Measurements from ENCODE around the gene PTPRM.

Gene PTPRM

DNA sequence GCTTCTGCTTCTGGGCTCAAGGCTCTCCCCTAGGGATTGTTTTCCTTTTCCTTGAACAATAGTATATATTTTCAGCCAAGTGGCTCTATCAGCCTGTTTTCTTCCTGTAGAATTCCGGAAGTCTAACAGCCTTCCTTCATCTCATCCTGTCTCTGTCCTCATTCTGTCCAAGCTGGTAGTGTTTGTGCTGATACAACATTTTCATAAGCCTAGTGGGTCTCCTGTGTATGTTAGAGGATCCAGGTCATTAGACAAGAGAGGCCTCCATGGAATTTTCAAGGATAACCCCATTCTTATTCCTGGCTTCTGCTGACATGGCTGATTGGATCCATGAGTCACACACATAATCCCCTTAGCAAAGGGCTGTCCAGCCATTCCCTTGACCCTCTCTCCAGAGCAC lies 467.6 kb downstream of the PTPRM start:
- no peaks in the 10 kb centered on the region for H3K36me3 ChIP-seq (ENCODE audit: low read length)
- no peak overlapping the region for H3K4me2 ChIP-seq (ENCODE audit: low read depth, low read length, poor library complexity, severe bottlenecking)
- no peaks in the 10 kb centered on the region for H3F3A ChIP-seq (ENCODE audit: insufficient read depth)
- no peak for TF ChIP-seq EZH2phosphoT487 (conservative IDR thresholded peaks at IDR 0.05; ENCODE audit: low read length)
- TF ChIP-seq, protein P1, sequence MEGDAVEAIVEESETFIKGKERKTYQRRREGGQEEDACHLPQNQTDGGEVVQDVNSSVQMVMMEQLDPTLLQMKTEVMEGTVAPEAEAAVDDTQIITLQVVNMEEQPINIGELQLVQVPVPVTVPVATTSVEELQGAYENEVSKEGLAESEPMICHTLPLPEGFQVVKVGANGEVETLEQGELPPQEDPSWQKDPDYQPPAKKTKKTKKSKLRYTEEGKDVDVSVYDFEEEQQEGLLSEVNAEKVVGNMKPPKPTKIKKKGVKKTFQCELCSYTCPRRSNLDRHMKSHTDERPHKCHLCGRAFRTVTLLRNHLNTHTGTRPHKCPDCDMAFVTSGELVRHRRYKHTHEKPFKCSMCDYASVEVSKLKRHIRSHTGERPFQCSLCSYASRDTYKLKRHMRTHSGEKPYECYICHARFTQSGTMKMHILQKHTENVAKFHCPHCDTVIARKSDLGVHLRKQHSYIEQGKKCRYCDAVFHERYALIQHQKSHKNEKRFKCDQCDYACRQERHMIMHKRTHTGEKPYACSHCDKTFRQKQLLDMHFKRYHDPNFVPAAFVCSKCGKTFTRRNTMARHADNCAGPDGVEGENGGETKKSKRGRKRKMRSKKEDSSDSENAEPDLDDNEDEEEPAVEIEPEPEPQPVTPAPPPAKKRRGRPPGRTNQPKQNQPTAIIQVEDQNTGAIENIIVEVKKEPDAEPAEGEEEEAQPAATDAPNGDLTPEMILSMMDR (IDR thresholded peaks at IDR 0.05; ENCODE audit: insufficient read depth, low read length, poor library complexity, severe bottlenecking), result no peak
- H2AFZ ChIP-seq (ENCODE audit: low read depth, low read length, severe bottlenecking), result no peak overlapping the region
- no peak overlapping the region for H3K27ac ChIP-seq (ENCODE audit: low read depth, low read length)
- no peaks in the 10 kb centered on the region for H3K9me2 ChIP-seq (replicated peaks; ENCODE audit: insufficient read depth, low read length)
- H3K27me3 ChIP-seq (ENCODE audit: low read length), result no peaks in the 10 kb centered on the region
- H3K9me3 ChIP-seq (ENCODE audit: insufficient read depth, low read length), result no peaks in the 10 kb centered on the region
- H3K9ac ChIP-seq (ENCODE audit: low read length), result no peak overlapping the region
- H3K79me2 ChIP-seq (ENCODE audit: insufficient read depth, low read length), result no peaks in the 10 kb centered on the region
- no peaks in the 10 kb centered on the region for H4K20me1 ChIP-seq (ENCODE audit: low read depth, low read length)
- H3K4me3 ChIP-seq (ENCODE audit: insufficient read depth, low read length, poor library complexity, severe bottlenecking), result no peak overlapping the region

DNA sequence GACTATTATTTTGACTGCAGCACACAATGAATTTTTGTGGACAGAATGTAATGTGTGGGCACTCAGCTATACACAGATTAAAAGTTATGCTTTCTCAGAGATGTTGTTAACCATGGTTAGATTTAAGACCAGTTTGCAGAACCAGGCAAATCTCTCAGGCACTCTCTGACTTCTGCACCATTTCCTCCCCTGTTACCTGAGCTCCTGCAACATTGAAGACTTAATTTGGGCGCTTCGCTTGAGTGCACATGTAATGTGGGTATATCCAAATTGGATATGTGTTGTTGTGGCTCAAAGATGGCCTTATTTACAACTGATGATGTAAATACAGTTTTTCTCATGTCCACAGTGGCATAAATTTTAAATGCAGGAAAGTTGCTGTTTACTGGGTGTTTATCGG lies 469.4 kb downstream of the PTPRM start:
- H3K36me3 ChIP-seq (ENCODE audit: low read length), result no peaks in the 10 kb centered on the region
- no peaks in the 10 kb centered on the region for H4K20me1 ChIP-seq (ENCODE audit: low read depth, low read length)
- H3K4me3 ChIP-seq (ENCODE audit: insufficient read depth, low read length, poor library complexity, severe bottlenecking), result no peak overlapping the region
- H3K27me3 ChIP-seq (ENCODE audit: low read length), result no peaks in the 10 kb centered on the region
- H3F3A ChIP-seq (ENCODE audit: insufficient read depth), result no peaks in the 10 kb centered on the region
- H3K4me2 ChIP-seq (ENCODE audit: low read depth, low read length, poor library complexity, severe bottlenecking), result no peak overlapping the region
- H3K9me2 ChIP-seq (replicated peaks; ENCODE audit: insufficient read depth, low read length), result no peaks in the 10 kb centered on the region
- TF ChIP-seq, protein P1 (IDR thresholded peaks at IDR 0.05; ENCODE audit: insufficient read depth, low read length, poor library complexity, severe bottlenecking), result no peak
- no peak for TF ChIP-seq EZH2phosphoT487 (conservative IDR thresholded peaks at IDR 0.05; ENCODE audit: low read length)
- H3K79me2 ChIP-seq (ENCODE audit: insufficient read depth, low read length), result no peaks in the 10 kb centered on the region
- H3K27ac ChIP-seq (ENCODE audit: low read depth, low read length), result no peak overlapping the region
- no peaks in the 10 kb centered on the region for H3K9me3 ChIP-seq (ENCODE audit: insufficient read depth, low read length)
- no peak overlapping the region for H2AFZ ChIP-seq (ENCODE audit: low read depth, low read length, severe bottlenecking)
- no peak overlapping the region for H3K9ac ChIP-seq (ENCODE audit: low read length)

DNA sequence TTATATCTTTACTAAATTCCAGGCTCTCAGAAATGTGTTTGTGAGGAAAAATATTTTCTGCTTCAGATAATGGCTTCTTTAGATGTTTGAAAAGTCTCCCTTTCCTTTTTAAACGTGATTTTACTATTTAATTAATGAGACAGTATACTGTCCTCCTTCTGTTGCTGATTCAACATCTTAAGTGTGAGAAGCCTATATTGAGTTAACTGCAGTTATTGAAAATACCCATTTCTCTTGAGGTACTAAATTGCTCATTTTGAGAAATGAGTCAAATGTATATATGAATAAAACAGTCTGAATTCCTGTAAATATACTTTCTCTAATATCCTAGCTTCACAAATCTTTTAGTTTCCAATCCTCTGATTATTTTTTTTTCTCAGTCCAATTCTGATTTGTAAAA lies 470.2 kb downstream of the PTPRM start:
- Histone ChIP-seq H4K20me1 (ENCODE audit: low read depth, low read length) (no peaks in the 10 kb centered on the region), H3K4me3 (ENCODE audit: insufficient read depth, low read length, poor library complexity, severe bottlenecking) (no peak overlapping the region), H3K27ac (ENCODE audit: low read depth, low read length) (no peak overlapping the region), H3K79me2 (ENCODE audit: insufficient read depth, low read length) (no peaks in the 10 kb centered on the region), H3K9me3 (ENCODE audit: insufficient read depth, low read length) (no peaks in the 10 kb centered on the region), H3K36me3 (ENCODE audit: low read length) (no peaks in the 10 kb centered on the region), H3K4me2 (ENCODE audit: low read depth, low read length, poor library complexity, severe bottlenecking) (no peak overlapping the region), H3F3A (ENCODE audit: insufficient read depth) (no peaks in the 10 kb centered on the region), H3K27me3 (ENCODE audit: low read length) (no peaks in the 10 kb centered on the region), H2AFZ (ENCODE audit: low read depth, low read length, severe bottlenecking) (no peak overlapping the region), H3K9ac (ENCODE audit: low read length) (no peak overlapping the region), H3K9me2 (replicated peaks; ENCODE audit: insufficient read depth, low read length) (no peaks in the 10 kb centered on the region)
- TF ChIP-seq EZH2phosphoT487 (conservative IDR thresholded peaks at IDR 0.05; ENCODE audit: low read length), result no peak
- TF ChIP-seq, protein P1 (IDR thresholded peaks at IDR 0.05; ENCODE audit: insufficient read depth, low read length, poor library complexity, severe bottlenecking), result no peak

All from SU-DHL-6 (cell line).